OCI-LY3 (cell line): ENCODE data around the gene MATCAP1.

Source experiments
- CTCF ChIP-seq: fragments of 200-600, 300-600 bp; sonication (generic); IDR thresholded peaks from 2 replicates; pipeline ENCODE4 v1.5.1; 2014; ENCODE audit warnings: antibody characterized with exemption, low read length, low read depth
- EZH2phosphoT487 ChIP-seq: fragments of 200-600 bp; shearing (Covaris generic); IDR thresholded peaks from 2 replicates; pipeline ENCODE4 v1.6.1; 2018; ENCODE audit warnings: antibody characterized with exemption, mixed run types, low read depth

- TF ChIP-seq CTCF, result no peak
- no peak for TF ChIP-seq EZH2phosphoT487
Observed at GRCh38 chr16:67156143-67156844, 27.5 kb downstream of the MATCAP1 start.
